H9 (cell line): ENCODE measurements around the gene INPP5A. TPM values are rescaled to one million over a fixed set of nuclear protein-coding genes. Genes with fewer than 3 reads are reported as not detected.

Experiments used
- DNase-seq: peaks from one replicate; pipeline ENCODE4 v3.0.0-alpha.2; 2017
- H2AFZ ChIP-seq: one replicate; pipeline ENCODE4 v1.6.1; 2013; ENCODE audit warnings: mild to moderate bottlenecking, low read length, control low read depth, moderate library complexity
- H2AK5ac ChIP-seq: 2 replicates; pipeline ENCODE4 v1.6.1; 2013; ENCODE audit warnings: low read length, control low read depth, mixed read lengths; ENCODE audit not compliant: insufficient read length
- H2BK120ac ChIP-seq: one replicate; pipeline ENCODE4 v1.6.1; 2013; ENCODE audit warnings: low read depth, mild to moderate bottlenecking, low read length, control low read depth, inconsistent platforms; ENCODE audit not compliant: poor library complexity, severe bottlenecking
- H2BK12ac ChIP-seq: 2 replicates; pipeline ENCODE4 v1.6.1; 2013; ENCODE audit warnings: low read length, control low read depth, mixed read lengths, low read depth; ENCODE audit not compliant: insufficient read length
- H2BK15ac ChIP-seq: 2 replicates; pipeline ENCODE4 v1.6.1; 2013; ENCODE audit warnings: low read depth, low read length, control low read depth
- H2BK20ac ChIP-seq: one replicate; pipeline ENCODE4 v1.6.1; 2013; ENCODE audit warnings: low read depth, mild to moderate bottlenecking, low read length, control low read depth, inconsistent platforms; ENCODE audit not compliant: poor library complexity, severe bottlenecking
- H2BK5ac ChIP-seq: 2 replicates; pipeline ENCODE4 v1.6.1; 2013; ENCODE audit warnings: low read length, control low read depth, mixed read lengths; ENCODE audit not compliant: insufficient read length
- H3K14ac ChIP-seq: 2 replicates; pipeline ENCODE4 v1.6.1; 2013; ENCODE audit warnings: low read length, control low read depth; ENCODE audit not compliant: insufficient read depth
- H3K18ac ChIP-seq: 2 replicates; pipeline ENCODE4 v1.6.1; 2013; ENCODE audit warnings: low read depth, mild to moderate bottlenecking, mixed read lengths, low read length, control low read depth; ENCODE audit not compliant: insufficient read length
- H3K23ac ChIP-seq: 2 replicates; pipeline ENCODE4 v1.6.1; 2013; ENCODE audit warnings: low read length, control low read depth, mixed read lengths, low read depth; ENCODE audit not compliant: insufficient read length
- H3K23me2 ChIP-seq: 2 replicates; pipeline ENCODE4 v1.6.1; 2013; ENCODE audit warnings: low read depth, mild to moderate bottlenecking, mixed read lengths, low read length, control low read depth; ENCODE audit not compliant: insufficient read length, poor library complexity, severe bottlenecking
- H3K27ac ChIP-seq: 2 replicates; pipeline ENCODE4 v1.5.1; 2013; ENCODE audit warnings: low read length, control low read depth, mixed read lengths, low read depth; ENCODE audit not compliant: insufficient read length
- H3K27me3 ChIP-seq: 2 replicates; pipeline ENCODE4 v1.6.1; 2013; ENCODE audit warnings: low read length, control low read depth, inconsistent platforms; ENCODE audit not compliant: insufficient read depth
- H3K4ac ChIP-seq: 2 replicates; pipeline ENCODE4 v1.6.1; 2013; ENCODE audit warnings: low read depth, mild to moderate bottlenecking, control low read depth, inconsistent platforms, low read length, moderate library complexity
- H3K4me1 ChIP-seq: 2 replicates; pipeline ENCODE4 v1.6.1; 2013; ENCODE audit warnings: low read length, control low read depth, inconsistent platforms; ENCODE audit not compliant: insufficient read depth
- H3K4me2 ChIP-seq: 2 replicates; pipeline ENCODE4 v1.6.1; 2013; ENCODE audit warnings: low read length, control low read depth, mixed read lengths; ENCODE audit not compliant: insufficient read length, insufficient read depth
- H3K56ac ChIP-seq: 2 replicates; pipeline ENCODE4 v1.6.1; 2013; ENCODE audit warnings: low read depth, mild to moderate bottlenecking, mixed read lengths, low read length, control low read depth; ENCODE audit not compliant: insufficient read length
- H3K79me1 ChIP-seq: 2 replicates; pipeline ENCODE4 v1.6.1; 2013; ENCODE audit warnings: low read depth, mild to moderate bottlenecking, moderate library complexity, low read length, control low read depth, inconsistent platforms; ENCODE audit not compliant: insufficient read depth, poor library complexity, severe bottlenecking
- H3K79me2 ChIP-seq: 2 replicates; pipeline ENCODE4 v1.6.1; 2013; ENCODE audit warnings: low read length, control low read depth, inconsistent platforms; ENCODE audit not compliant: insufficient read depth
- H3K9ac ChIP-seq: 2 replicates; pipeline ENCODE4 v1.6.1; 2013; ENCODE audit warnings: low read length, control low read depth, mixed read lengths; ENCODE audit not compliant: insufficient read length; ENCODE audit errors: extremely low read depth
- H3K9me3 ChIP-seq: one replicate; pipeline ENCODE4 v1.6.1; 2013; ENCODE audit warnings: low read depth, low read length, inconsistent platforms; ENCODE audit not compliant: control insufficient read depth
- H3T11ph ChIP-seq: one replicate; pipeline ENCODE4 v1.6.1; 2013; ENCODE audit warnings: mild to moderate bottlenecking, low read length, control low read depth, inconsistent platforms
- H4K20me1 ChIP-seq: one replicate; pipeline ENCODE4 v1.6.1; 2013; ENCODE audit not compliant: control insufficient read depth, insufficient read length, insufficient read depth
- H4K5ac ChIP-seq: 2 replicates; pipeline ENCODE4 v1.6.1; 2013; ENCODE audit warnings: low read depth, mild to moderate bottlenecking, mixed read lengths, low read length, control low read depth; ENCODE audit not compliant: insufficient read length
- H4K8ac ChIP-seq: replicated peaks from 2 replicates; pipeline ENCODE4 v1.6.1; 2013; ENCODE audit warnings: low read length, control low read depth, mixed read lengths, low read depth; ENCODE audit not compliant: insufficient read length
- H4K91ac ChIP-seq: 2 replicates; pipeline ENCODE4 v1.6.1; 2013; ENCODE audit warnings: low read depth, mild to moderate bottlenecking, moderate library complexity, mixed read lengths, low read length, control low read depth; ENCODE audit not compliant: insufficient read length
- H3K27ac Mint-ChIP-seq, 3 experiments: 2 replicates in 2 of 3; 3 replicates in 1 of 3; pipeline ENCODE4 v1.8.0; 2020 to 2021; ENCODE audit warnings: mixed read lengths in 3 of 3, mild to moderate bottlenecking in 1 of 3, moderate library complexity in 1 of 3
- H3K27me3 Mint-ChIP-seq: 2 replicates; pipeline ENCODE4 v1.8.0; 2021; ENCODE audit warnings: low read depth, mild to moderate bottlenecking, moderate library complexity, mixed read lengths
- H3K36me3 Mint-ChIP-seq, 3 experiments: 2 replicates in 2 of 3; 3 replicates in 1 of 3; pipeline ENCODE4 v1.8.0; 2020 to 2021; ENCODE audit warnings: low read depth in 3 of 3, mixed read lengths in 3 of 3; ENCODE audit not compliant: insufficient read depth in 1 of 3
- H3K4me1 Mint-ChIP-seq, 2 experiments: 2 replicates each; pipeline ENCODE4 v1.8.0; 2020; ENCODE audit warnings: mixed read lengths in 2 of 2
- H3K4me3 Mint-ChIP-seq, 2 experiments: 2 replicates in 1 of 2; 3 replicates in 1 of 2; pipeline ENCODE4 v1.8.0; 2020 to 2021; ENCODE audit warnings: mild to moderate bottlenecking in 2 of 2, mixed read lengths in 2 of 2, moderate library complexity in 1 of 2
- H3K9me3 Mint-ChIP-seq, 2 experiments: 2 replicates in 1 of 2; 3 replicates in 1 of 2; pipeline ENCODE4 v1.8.0; 2020; ENCODE audit warnings: mild to moderate bottlenecking in 2 of 2, mixed read lengths in 2 of 2, moderate library complexity in 1 of 2
- WGBS: extraction: QIAGEN DNeasy Blood & Tissue Kit; methylation state at CpG from one replicate; pipeline ENCODE4 v1.1.7; 2013; ENCODE audit warnings: missing lambda C conversion rate, low lambda C conversion rate, mixed read lengths; ENCODE audit not compliant: insufficient read length; ENCODE audit errors: extremely low coverage; 5-methylcytosine and 5-hydroxymethylcytosine counted together
- total RNA-seq: library from RNA; stranded (reverse); gene quantifications from 2 replicates; pipeline ENCODE4 v1.2.1, GENCODE V29; 2021
- TF ChIP-seq, protein P1 (sequence below): fragments of 200-600 bp; sonication (generic); conservative IDR thresholded peaks from 3 replicates; pipeline ENCODE4 v1.8.0; 2021; ENCODE audit warnings: antibody characterized with exemption, mild to moderate bottlenecking

Gene INPP5A
- total RNA-seq, 1 experiment from 2014 or later = 17.7 TPM

- no peak overlapping the region for H3K27ac Mint-ChIP-seq
- no peak overlapping the region for H2BK15ac ChIP-seq
Observed at GRCh38 chr10:132810807-132811700, 273.5 kb downstream of the INPP5A start.

More at GRCh38 chr10:132810807-132811700, 273.5 kb downstream of the INPP5A start:
- no peaks in the 10 kb centered on the region for H3K79me1 ChIP-seq
- H2BK12ac ChIP-seq = no peak overlapping the region
- no peak overlapping the region for H2BK5ac ChIP-seq
- H3K4ac ChIP-seq = no peak overlapping the region
- H3K14ac ChIP-seq = no peak overlapping the region; the same call in 1 of the 2 replicates
- no peak overlapping the region for H3K18ac ChIP-seq
- no peak for DNase-seq
- TF ChIP-seq, protein P1, sequence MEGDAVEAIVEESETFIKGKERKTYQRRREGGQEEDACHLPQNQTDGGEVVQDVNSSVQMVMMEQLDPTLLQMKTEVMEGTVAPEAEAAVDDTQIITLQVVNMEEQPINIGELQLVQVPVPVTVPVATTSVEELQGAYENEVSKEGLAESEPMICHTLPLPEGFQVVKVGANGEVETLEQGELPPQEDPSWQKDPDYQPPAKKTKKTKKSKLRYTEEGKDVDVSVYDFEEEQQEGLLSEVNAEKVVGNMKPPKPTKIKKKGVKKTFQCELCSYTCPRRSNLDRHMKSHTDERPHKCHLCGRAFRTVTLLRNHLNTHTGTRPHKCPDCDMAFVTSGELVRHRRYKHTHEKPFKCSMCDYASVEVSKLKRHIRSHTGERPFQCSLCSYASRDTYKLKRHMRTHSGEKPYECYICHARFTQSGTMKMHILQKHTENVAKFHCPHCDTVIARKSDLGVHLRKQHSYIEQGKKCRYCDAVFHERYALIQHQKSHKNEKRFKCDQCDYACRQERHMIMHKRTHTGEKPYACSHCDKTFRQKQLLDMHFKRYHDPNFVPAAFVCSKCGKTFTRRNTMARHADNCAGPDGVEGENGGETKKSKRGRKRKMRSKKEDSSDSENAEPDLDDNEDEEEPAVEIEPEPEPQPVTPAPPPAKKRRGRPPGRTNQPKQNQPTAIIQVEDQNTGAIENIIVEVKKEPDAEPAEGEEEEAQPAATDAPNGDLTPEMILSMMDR = no peak
- H3K9me3 ChIP-seq = no peaks in the 10 kb centered on the region
- H3K4me2 ChIP-seq = no peak overlapping the region
- no peak overlapping the region for H4K5ac ChIP-seq
- H3K27ac ChIP-seq = no peak overlapping the region
- no peak overlapping the region for H4K91ac ChIP-seq
- H4K8ac ChIP-seq = no peak overlapping the region
- no peaks in the 10 kb centered on the region for H3K79me2 ChIP-seq
- H2AFZ ChIP-seq = no peak overlapping the region
- no CpG with 5 or more reads among the region's 33 CpGs for WGBS
- no peaks in the 10 kb centered on the region for H3K4me1 ChIP-seq
- no peak overlapping the region for H3K56ac ChIP-seq
- H3K23me2 ChIP-seq = no peaks in the 10 kb centered on the region
- no peak overlapping the region for H2AK5ac ChIP-seq
- no peak overlapping the region for H2BK120ac ChIP-seq
- no peak overlapping the region for H3K23ac ChIP-seq
- no peaks in the 10 kb centered on the region; a peak in 1 of 7 replicates for H3K36me3 Mint-ChIP-seq
- H3K9me3 Mint-ChIP-seq = no peaks in the 10 kb centered on the region
- 0 out of 4 replicates have a peak, but pooled peaks cover 0 to 5% of the 10 kb centered on the region in 2 experiments for H3K4me1 Mint-ChIP-seq
- no peak overlapping the region for H3K4me3 Mint-ChIP-seq
- H3T11ph ChIP-seq = no peak overlapping the region
- no peak overlapping the region for H3K9ac ChIP-seq
- H4K20me1 ChIP-seq = no peaks in the 10 kb centered on the region
- no peaks in the 10 kb centered on the region for H3K27me3 ChIP-seq
- no peak overlapping the region for H2BK20ac ChIP-seq
- no peaks in the 10 kb centered on the region; the same call in none of the 2 replicates for H3K27me3 Mint-ChIP-seq
